Central memory CD8-positive, alpha-beta T cell (primary cell): ENCODE measurements around the gene SHC1.

ENCODE experiments used
- ATAC-seq: fragments of 150-1000 bp; cut with Tn5 transposase; replicated peaks from 2 replicates; pipeline ENCODE4 v1.10.0; 2022; ENCODE audit warnings: mild to moderate bottlenecking, moderate FRiP score, moderate number of reproducible peaks; ENCODE audit not compliant: poor library complexity, severe bottlenecking; ENCODE audit errors: extremely low read depth
- DNase-seq, 2 donors: peaks; one replicate each; pipeline ENCODE4 v3.0.0; 2021; ENCODE audit warnings: low spot score in 2 of 2
- H3K27ac Mint-ChIP-seq: one replicate; pipeline ENCODE4 v1.8.0; 2022; ENCODE audit warnings: low read depth, mild to moderate bottlenecking, moderate library complexity, mixed read lengths
- H3K27me3 Mint-ChIP-seq: one replicate; pipeline ENCODE4 v1.8.0; 2022; ENCODE audit warnings: mixed read lengths
- H3K36me3 Mint-ChIP-seq: one replicate; pipeline ENCODE4 v1.8.0; 2022; ENCODE audit warnings: mild to moderate bottlenecking, moderate library complexity, mixed read lengths; ENCODE audit not compliant: insufficient read depth
- H3K4me1 Mint-ChIP-seq: one replicate; pipeline ENCODE4 v1.8.0; 2022; ENCODE audit warnings: mixed read lengths
- H3K4me3 Mint-ChIP-seq: one replicate; pipeline ENCODE4 v1.8.0; 2022; ENCODE audit warnings: mild to moderate bottlenecking, moderate library complexity, mixed read lengths
- H3K9me3 Mint-ChIP-seq: one replicate; pipeline ENCODE4 v1.8.0; 2022; ENCODE audit warnings: mixed read lengths

The SHC1 gene

DNA sequence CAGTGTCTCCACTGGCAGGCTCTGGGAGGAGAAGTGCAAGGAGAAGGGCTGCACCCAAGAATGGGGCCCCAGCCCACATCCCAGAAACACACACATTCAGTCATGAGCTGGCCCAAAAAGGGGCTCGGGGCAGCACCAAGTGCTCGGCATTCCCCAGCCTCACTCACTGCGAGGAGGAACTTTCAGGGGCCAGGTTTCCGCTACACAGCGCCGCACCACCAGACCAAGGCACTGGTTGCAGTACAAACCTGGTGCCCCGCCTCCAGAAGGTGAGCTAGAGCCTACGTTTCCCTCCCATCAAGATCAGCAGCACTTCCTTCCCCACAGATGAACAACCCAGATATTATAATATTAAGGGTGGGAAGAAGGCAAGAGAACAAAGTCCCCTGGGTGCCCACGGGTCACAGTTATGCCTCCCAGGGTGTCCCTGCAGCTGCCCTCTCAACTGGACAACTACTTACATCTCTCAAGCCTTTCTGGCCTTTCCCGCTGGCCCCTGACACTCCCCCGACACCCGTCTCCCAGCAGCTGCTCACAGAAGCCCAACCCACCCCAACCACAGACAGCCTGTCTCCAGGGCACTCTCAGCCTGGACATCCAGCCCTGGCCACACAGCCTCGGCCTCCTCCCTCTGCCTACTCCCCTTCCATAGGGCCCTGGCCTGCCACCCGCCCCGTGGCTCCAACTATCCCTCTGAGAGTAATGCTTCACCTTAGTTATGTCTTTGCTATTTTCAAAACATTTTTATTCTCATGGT, 18.5 kb downstream of the SHC1 start:
- peak overlapping the region; percentile 98 for H3K27ac Mint-ChIP-seq

DNA sequence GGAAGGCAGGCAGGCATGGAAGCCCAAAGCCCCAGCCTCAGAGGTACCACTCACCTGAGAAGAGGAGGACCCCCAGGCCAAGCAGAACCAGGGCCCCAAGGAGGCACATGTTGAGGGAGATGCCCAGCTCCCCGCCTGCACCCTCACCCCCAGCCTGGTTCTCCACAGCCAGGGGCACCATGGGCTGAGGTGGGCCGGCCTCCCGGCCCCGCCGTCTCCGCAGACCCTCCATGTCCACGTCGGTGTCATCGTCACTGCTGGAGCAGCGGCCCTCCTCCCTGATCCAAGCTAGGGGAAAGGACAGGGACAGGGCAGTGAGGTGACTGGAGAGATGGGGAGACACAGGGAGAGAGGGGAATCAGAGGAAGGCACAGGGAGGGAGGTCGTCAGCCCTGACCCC, 22.5 kb downstream of the SHC1 start:
- H3K27ac Mint-ChIP-seq: peak overlapping the region; percentile 90
- H3K36me3 Mint-ChIP-seq: peaks cover 76% of the 10 kb centered on the region
- no peaks in the 10 kb centered on the region for H3K9me3 Mint-ChIP-seq
- DNase-seq (no peak), ATAC-seq (no peak)
- H3K4me1 Mint-ChIP-seq: peaks cover 55% of the 10 kb centered on the region
- no peaks in the 10 kb centered on the region for H3K27me3 Mint-ChIP-seq
- H3K4me3 Mint-ChIP-seq: no peak overlapping the region

More for the DNA sequence above, 18.5 kb downstream of the SHC1 start:
- H3K36me3 Mint-ChIP-seq: peaks cover 77% of the 10 kb centered on the region
- no peak for DNase-seq
- H3K4me1 Mint-ChIP-seq: peaks cover 70% of the 10 kb centered on the region
- no peaks in the 10 kb centered on the region for H3K27me3 Mint-ChIP-seq
- no peaks in the 10 kb centered on the region for H3K9me3 Mint-ChIP-seq
- no peak for ATAC-seq
- peak overlapping the region; percentile 97 for H3K4me3 Mint-ChIP-seq

DNA sequence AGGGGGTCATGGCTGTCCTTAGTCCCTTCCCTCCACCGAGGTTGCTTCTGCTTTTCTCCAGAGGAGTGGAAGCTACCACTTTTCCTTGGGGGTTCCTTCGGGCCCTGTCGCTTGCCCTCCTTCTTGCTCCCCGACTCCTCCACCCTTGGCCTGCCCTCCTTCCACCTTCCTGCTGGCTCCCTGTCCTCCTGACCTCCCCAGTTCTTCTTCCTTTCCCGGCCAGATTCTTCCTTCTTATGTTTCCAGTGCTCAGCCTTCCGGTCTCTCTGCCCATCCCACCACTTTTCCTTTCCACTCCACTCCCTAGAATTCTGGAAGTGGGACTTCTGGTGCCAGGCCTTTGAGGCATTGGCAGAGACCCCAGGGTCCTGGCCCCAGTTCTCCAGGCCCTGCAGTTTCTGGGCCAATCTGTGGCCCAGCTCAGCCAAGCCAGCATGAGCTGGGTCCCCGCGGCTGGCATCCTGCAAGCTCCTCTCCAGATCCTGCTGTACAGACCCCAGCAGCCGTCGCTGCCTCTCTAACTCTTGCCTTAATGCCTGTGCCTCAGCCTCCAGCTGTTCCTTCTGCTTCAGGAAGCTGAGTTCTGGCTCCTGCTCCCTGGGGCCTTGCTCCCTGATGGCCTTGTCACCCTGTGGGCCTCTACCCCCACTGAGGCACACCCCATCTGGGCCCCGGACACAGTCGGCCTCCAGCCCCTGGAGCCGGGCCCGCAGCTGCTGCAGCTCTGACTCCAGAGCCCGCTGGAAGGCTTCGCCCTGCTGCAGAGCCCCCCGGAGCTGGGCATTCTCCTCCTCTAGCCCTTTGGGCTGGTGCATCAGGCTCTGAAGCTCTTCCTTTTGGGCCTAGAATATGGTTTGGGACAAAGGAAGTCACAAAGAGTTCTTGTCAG, 24.3 kb downstream of the SHC1 start:
- Mint-ChIP-seq H3K27ac (peak overlapping the region; percentile 96), H3K4me3 (peak overlapping the region; percentile 48), H3K4me1 (peaks cover 56% of the 10 kb centered on the region), H3K27me3 (no peaks in the 10 kb centered on the region), H3K36me3 (peaks cover 65% of the 10 kb centered on the region), H3K9me3 (no peaks in the 10 kb centered on the region)
- ATAC-seq: no peak
- DNase-seq: no peak

DNA sequence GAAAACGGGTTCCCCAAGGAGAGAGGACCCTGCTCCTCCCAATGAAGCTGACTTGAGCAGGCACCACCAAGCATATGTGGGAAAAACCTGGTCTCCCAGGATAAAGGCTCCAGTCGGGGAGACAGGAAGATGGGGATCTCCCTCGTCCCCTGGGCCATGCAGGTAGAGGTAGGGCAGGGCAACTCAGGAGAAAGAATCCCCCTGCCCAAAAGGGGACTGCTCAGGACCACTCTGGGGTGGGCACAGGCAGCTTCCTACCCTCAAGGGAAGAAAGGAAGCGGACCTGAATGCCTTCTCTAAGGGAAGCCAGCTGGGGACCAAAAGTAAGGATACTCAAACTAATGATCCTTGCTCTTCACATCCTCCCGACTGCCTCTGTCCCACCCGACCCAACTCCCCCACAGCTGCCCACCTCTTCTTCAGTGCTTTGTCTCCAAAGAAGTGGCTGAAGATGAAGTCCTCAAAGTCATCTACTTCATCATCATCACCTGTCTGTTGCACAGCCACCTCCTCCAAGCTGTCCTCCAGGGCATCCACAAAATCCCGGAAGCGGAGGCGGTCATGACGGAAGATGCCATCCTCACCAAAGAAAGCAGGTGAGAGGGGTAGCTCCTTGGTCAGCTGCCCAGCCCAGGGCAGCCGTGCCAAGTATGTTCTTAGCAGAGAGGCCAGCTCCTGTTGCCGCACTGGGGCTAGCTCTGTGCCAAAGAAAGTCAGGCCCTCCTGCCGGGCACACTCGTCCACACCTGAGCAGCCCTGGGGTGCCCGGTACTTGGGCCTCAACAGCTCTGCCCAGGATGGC, 25.2 kb downstream of the SHC1 start:
- Mint-ChIP-seq H3K27ac (peak overlapping the region; percentile 96), H3K9me3 (no peaks in the 10 kb centered on the region), H3K4me3 (no peak overlapping the region), H3K36me3 (peaks cover 61% of the 10 kb centered on the region), H3K4me1 (peaks cover 56% of the 10 kb centered on the region), H3K27me3 (no peaks in the 10 kb centered on the region)
- no peak for ATAC-seq
- no peak for DNase-seq

DNA sequence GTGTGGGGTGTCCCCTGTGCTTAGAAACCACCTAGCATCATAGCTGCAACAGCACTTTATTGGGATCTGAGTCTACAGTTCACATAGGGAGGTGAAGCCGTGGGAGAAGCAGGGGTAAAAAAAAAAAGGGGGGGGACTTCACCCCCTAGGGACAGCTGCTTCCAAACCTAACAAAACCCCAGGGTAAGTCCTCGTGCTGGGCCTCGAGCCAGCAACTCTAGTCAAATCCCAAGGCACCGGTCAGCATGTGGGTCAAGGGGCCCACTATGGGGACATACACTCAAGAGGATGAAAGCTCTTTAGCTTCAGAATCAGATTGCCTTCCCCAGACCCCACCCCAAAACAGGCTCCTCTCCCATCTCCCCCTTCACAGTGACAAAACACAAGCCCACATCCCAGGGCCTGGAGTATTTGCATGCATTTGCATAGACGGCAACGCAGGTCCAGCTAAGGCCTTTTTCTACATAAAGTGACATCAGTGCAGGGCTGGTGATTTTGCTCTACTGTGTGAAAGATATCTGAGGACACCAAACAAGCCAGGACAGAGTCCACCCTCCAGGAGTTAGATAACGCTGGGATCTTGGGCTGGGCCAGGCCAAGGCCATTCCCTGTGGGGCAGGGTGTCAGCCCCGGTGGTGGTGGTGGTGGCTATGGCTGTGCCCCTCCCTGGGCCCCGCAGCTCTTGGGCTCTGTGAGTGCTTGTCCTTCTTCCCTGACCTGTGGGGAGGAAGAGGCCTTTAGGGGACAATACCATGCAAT, 26.0 kb downstream of the SHC1 start:
- H3K4me1 Mint-ChIP-seq: peaks cover 60% of the 10 kb centered on the region
- no peaks in the 10 kb centered on the region for H3K9me3 Mint-ChIP-seq
- peaks cover 57% of the 10 kb centered on the region for H3K36me3 Mint-ChIP-seq
- no peak for DNase-seq
- no peak overlapping the region for H3K4me3 Mint-ChIP-seq
- H3K27ac Mint-ChIP-seq: peak overlapping the region; percentile 79
- H3K27me3 Mint-ChIP-seq: no peaks in the 10 kb centered on the region
- ATAC-seq: no peak

DNA sequence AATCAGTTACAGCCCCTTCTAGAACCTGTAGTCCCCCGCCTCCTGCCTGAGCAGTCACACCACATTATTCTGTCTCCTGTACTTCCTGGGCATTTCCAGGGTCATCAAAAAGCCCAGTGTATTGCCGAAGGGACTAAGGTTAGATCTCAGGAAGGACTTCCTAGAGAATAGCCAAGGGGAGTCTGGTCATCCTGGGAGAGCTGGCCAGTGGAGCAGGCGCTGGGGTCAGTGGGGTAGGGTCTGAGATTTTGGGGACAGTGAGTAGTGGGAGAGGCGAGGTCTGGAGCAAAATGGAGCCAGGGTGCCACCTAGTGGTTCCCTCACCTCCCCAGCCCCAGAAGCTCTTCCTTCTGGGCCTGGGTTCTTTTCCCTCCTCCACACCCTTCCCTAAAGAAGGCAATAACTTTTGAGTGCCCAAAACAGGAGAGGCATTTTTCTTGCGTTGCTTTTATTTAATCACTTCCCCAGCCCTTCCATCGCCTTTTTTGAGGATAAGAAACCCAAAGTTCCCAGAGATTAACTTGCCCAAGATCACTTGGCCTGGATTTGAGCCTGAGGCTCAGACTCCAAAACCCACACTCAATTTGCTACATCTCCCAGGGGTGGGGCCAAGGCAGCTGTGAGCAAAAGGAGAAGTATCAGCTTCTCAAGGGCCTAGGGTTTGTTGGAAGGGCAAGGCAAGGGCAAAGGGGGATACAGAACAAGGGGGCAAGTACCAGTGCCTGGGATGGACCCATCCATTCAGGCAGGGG, 26.7 kb downstream of the SHC1 start:
- Mint-ChIP-seq H3K36me3 (peaks cover 49% of the 10 kb centered on the region), H3K4me1 (peaks cover 65% of the 10 kb centered on the region), H3K9me3 (no peaks in the 10 kb centered on the region), H3K4me3 (peak overlapping the region; percentile 56), H3K27me3 (no peaks in the 10 kb centered on the region), H3K27ac (peak overlapping the region; percentile 79)
- DNase-seq (no peak), ATAC-seq (no peak)

DNA sequence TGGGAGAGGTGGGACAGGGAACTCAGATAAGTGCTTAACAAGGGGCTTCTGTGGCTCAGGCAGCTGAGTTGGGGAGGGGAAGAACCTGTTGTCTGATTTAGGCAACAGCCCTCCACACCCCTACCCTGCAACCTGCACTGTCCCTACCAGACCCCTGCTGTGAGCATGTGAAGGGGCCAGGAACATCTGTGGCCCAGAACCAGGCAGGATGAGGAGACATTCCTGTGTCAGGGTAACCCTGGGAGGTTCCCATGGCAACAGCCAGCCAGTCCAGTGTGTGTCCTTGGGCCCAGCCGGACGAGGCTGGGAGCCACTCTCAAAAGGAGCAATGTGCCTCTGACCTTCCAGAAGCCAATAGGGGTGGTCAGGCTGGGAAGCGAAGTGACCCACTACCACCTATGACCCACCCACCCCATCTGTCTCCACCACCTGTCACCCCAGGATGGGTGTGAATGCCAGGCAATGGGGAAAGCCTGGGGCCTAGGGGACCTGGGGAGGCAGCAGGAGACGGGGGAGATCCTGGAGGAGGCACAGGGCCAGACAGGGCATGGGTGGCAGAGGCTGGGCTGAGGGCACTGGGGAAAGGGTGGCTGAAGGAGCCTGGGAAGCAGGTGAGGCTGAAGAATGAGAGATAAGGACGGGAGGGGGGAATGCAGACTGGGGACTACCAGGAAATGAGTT, 29.1 kb downstream of the SHC1 start:
- no peaks in the 10 kb centered on the region for H3K9me3 Mint-ChIP-seq
- H3K36me3 Mint-ChIP-seq: peaks cover 39% of the 10 kb centered on the region
- peak overlapping the region; percentile 79 for H3K27ac Mint-ChIP-seq
- ATAC-seq (no peak), DNase-seq (no peak)
- peak overlapping the region; percentile 56 for H3K4me3 Mint-ChIP-seq
- H3K4me1 Mint-ChIP-seq: peaks cover 73% of the 10 kb centered on the region
- H3K27me3 Mint-ChIP-seq: no peaks in the 10 kb centered on the region

DNA sequence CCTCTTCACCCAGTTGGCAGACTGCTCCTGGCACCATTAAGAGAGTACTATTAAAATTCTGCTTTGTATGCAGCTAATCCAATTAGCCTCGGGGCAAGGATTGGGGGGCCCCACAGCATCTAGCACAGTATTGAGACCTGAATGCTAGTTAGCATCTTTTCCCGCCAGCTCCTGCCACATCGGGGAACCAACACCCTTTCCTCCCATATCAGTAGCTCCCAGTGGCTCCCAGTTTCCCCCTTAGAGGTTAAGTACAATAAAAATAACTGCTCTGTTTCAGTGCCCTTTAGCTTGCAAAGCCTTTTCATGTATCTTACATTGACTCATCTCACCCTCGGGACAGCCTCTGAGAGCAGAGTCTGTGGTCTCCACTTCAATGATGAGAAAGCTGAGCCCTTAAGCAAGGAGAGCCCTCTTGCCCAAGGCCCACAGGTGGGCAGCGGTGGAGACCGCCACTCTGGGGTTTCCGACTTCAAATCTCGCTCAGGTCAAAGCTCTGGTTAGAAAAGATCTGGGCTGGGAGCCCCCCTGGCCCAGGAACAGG, 29.8 kb downstream of the SHC1 start:
- DNase-seq: no peak
- Mint-ChIP-seq H3K4me1 (peaks cover 75% of the 10 kb centered on the region), H3K4me3 (no peak overlapping the region), H3K9me3 (no peaks in the 10 kb centered on the region), H3K27me3 (no peaks in the 10 kb centered on the region), H3K27ac (peak overlapping the region; percentile 79), H3K36me3 (peaks cover 33% of the 10 kb centered on the region)
- ATAC-seq: no peak

DNA sequence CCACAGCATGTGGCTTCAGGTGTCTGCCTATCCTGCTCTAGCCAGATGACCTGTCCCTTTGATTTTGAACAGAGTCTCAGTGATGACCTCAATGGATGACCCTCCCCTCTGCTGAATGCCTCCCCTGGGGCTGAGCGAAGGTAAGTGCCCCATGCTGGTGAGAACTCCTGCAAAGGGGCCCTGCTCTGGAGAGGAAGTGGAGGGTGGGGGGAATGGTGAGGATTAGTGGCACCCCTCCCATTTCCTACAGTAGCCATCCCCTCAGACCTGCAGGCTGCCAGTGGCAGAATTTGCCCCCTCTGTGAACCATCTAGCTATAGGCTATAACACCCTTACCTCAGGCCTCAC, 30.4 kb downstream of the SHC1 start:
- no peak for DNase-seq
- peaks cover 78% of the 10 kb centered on the region for H3K4me1 Mint-ChIP-seq
- no peak for ATAC-seq
- no peaks in the 10 kb centered on the region for H3K9me3 Mint-ChIP-seq
- H3K4me3 Mint-ChIP-seq: no peak overlapping the region
- peaks cover 29% of the 10 kb centered on the region for H3K36me3 Mint-ChIP-seq
- no peaks in the 10 kb centered on the region for H3K27me3 Mint-ChIP-seq
- H3K27ac Mint-ChIP-seq: peak overlapping the region; percentile 79

DNA sequence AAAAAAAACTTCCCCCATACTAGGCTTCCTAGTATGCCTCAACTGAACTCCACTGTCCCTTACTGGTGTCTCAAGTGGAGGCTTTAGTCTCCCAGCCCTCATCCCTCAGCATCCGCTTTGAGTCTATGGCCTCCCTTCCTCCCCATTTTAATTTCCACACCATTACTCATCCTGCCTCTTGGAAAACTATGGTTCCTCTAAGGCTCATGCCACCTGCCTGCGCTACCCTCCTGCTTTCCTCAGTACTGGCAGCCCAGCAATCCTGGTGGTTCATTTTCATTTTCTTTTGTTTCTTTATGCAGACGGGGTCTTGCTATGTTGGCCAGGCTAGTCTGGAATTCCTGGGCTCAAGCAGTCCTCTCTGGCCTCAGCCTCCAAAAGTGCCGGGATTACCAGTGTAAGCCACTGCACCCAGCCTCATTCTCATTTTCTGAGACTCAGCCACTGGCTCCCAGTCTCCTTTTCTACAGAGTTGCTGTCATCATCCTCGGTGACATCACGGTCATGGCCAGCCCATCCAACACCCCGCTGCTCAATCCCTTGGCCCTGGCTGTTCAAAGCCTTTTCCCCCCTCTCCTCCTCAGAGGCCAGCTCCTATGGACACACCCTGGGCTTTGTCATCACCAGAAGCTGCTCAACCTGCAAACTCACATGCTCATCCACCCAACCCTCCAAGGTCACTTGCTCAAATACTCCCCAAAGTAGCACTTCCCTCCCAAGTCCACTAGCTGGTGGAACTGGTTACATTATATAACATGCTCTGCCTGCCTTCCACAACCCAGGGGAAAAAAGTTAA, 31.7 kb downstream of the SHC1 start:
- Mint-ChIP-seq H3K4me3 (peak overlapping the region; percentile 98), H3K9me3 (no peaks in the 10 kb centered on the region), H3K36me3 (peaks cover 21% of the 10 kb centered on the region), H3K27ac (peak overlapping the region; percentile 99), H3K27me3 (no peaks in the 10 kb centered on the region), H3K4me1 (peaks cover 74% of the 10 kb centered on the region)
- no peak for DNase-seq
- ATAC-seq: no peak
